Liver (tissue), 9 donors: Measurements from ENCODE around the gene BPIFB3. TPM values are rescaled to one million over a fixed set of nuclear protein-coding genes. Genes with fewer than 3 reads are reported as not detected.

Experiments used
- DNase-seq: peaks from one replicate; pipeline ENCODE4 v3.0.0-alpha.2; 2017; ENCODE audit warnings: low spot score
- H3K27ac ChIP-seq, 2 donors: one replicate each; pipeline ENCODE4 v1.7.0; 2013; ENCODE audit warnings: inconsistent platforms in 2 of 2, low read length in 2 of 2, control low read depth in 1 of 2, low read depth in 1 of 2, mild to moderate bottlenecking in 1 of 2
- H3K27me3 ChIP-seq, 4 donors: one replicate each; pipeline versions ENCODE4 v1.6.1 to v1.7.0; 2013; ENCODE audit warnings: low read length in 3 of 4, inconsistent platforms in 1 of 4, mild to moderate bottlenecking in 1 of 4, moderate library complexity in 1 of 4; ENCODE audit not compliant: control insufficient read depth in 4 of 4, insufficient read depth in 4 of 4
- H3K36me3 ChIP-seq, 4 donors: one replicate each; pipeline versions ENCODE4 v1.6.1 to v1.7.0; 2013; ENCODE audit warnings: low read length in 3 of 4, mild to moderate bottlenecking in 3 of 4, low read depth in 1 of 4, moderate library complexity in 1 of 4; ENCODE audit not compliant: control insufficient read depth in 4 of 4, insufficient read depth in 3 of 4
- H3K4me1 ChIP-seq, 4 donors: one replicate each; pipeline versions ENCODE4 v1.6.1 to v1.7.0; 2013; ENCODE audit warnings: low read length in 3 of 4, mild to moderate bottlenecking in 3 of 4, moderate library complexity in 1 of 4; ENCODE audit not compliant: control insufficient read depth in 4 of 4, insufficient read depth in 4 of 4
- H3K4me3 ChIP-seq, 3 donors: one replicate each; pipeline versions ENCODE4 v1.6.1 to v1.7.0; 2013; ENCODE audit warnings: low read length in 3 of 3, control low read depth in 1 of 3, low read depth in 1 of 3, mild to moderate bottlenecking in 1 of 3
- H3K9ac ChIP-seq, 2 donors: one replicate each; pipeline ENCODE4 v1.7.0; 2013; ENCODE audit warnings: low read length in 2 of 2, mild to moderate bottlenecking in 2 of 2, moderate library complexity in 2 of 2, control low read depth in 1 of 2, low read depth in 1 of 2
- H3K9me3 ChIP-seq, 4 donors: one replicate each; pipeline versions ENCODE4 v1.6.1 to v1.7.0; 2013; ENCODE audit warnings: low read length in 3 of 4; ENCODE audit not compliant: control insufficient read depth in 4 of 4
- CTCF ChIP-seq: fragments of 150-350 bp; IDR thresholded peaks from 2 replicates; pipeline ENCODE4 v1.5.1; 2017; ENCODE audit warnings: improper control_type of control experiment, low read depth, low read length; ENCODE audit not compliant: missing input control
- EGR1 ChIP-seq, 2 donors: IDR thresholded peaks; 2 replicates each; pipeline ENCODE4 v1.6.1; 2016 to 2018; ENCODE audit warnings: antibody characterized with exemption in 2 of 2, low read depth in 2 of 2
- FOXA1 ChIP-seq: IDR thresholded peaks from 2 replicates; pipeline ENCODE4 v1.6.1; 2016; ENCODE audit warnings: antibody characterized with exemption
- FOXA2 ChIP-seq: IDR thresholded peaks from 2 replicates; pipeline ENCODE4 v1.6.1; 2016; ENCODE audit warnings: antibody characterized with exemption
- GABPA ChIP-seq, 2 donors: IDR thresholded peaks in 1 of 2; conservative IDR thresholded peaks in 1 of 2; 2 replicates each; pipeline ENCODE4 v1.6.1; 2016; ENCODE audit warnings: antibody characterized with exemption in 2 of 2, mild to moderate bottlenecking in 1 of 2, moderate library complexity in 1 of 2
- HNF4A ChIP-seq, 2 donors: conservative IDR thresholded peaks; 2 replicates each; pipeline ENCODE4 v1.6.1; 2016; ENCODE audit warnings: antibody characterized with exemption in 2 of 2, mild to moderate bottlenecking in 2 of 2
- MAX ChIP-seq: IDR thresholded peaks from 2 replicates; pipeline ENCODE4 v1.6.1; 2016; ENCODE audit warnings: antibody characterized with exemption
- SP1 ChIP-seq: IDR thresholded peaks from 2 replicates; pipeline ENCODE4 v1.6.1; 2018; ENCODE audit warnings: antibody characterized with exemption, mild to moderate bottlenecking
- TAF1 ChIP-seq: conservative IDR thresholded peaks from 2 replicates; pipeline ENCODE4 v1.6.1; 2016; ENCODE audit warnings: antibody characterized with exemption, mild to moderate bottlenecking
- YY1 ChIP-seq: IDR thresholded peaks from 2 replicates; pipeline ENCODE4 v1.6.1; 2016; ENCODE audit warnings: antibody characterized with exemption, mild to moderate bottlenecking
- ZBTB33 ChIP-seq: IDR thresholded peaks from 2 replicates; pipeline ENCODE4 v1.6.1; 2016; ENCODE audit warnings: antibody characterized with exemption
- WGBS: extraction: QIAGEN DNeasy Blood & Tissue Kit; methylation state at CpG from one replicate; pipeline ENCODE4 v1.1.7; 2013; 5-methylcytosine and 5-hydroxymethylcytosine counted together
- polyA plus RNA-seq, 2 donors: library from polyadenylated mRNA; stranded (reverse) in 1 of 2; unstranded in 1 of 2; fragments of 200-250 nt in 1 of 2; fragments of >200 nt in 1 of 2; fragmentation: Nextera tagmentation in 1 of 2; extraction: Ambion mirVana in 1 of 2; gene quantifications; one replicate each; pipeline versions ENCODE4 v1.2.1 to v1.2.3, GENCODE V29; 2013 to 2015
- total RNA-seq, 2 donors: library from RNA; depleted of rRNA; stranded (reverse); fragments of >200 nt; gene quantifications; one replicate each; pipeline ENCODE4 v1.2.3, GENCODE V29; 2014
- TF ChIP-seq, protein P1 (sequence below): IDR thresholded peaks from 2 replicates; pipeline ENCODE4 v1.6.1; 2016; ENCODE audit warnings: antibody characterized with exemption
- donor health status: healthy.
- donor health status: healthy.
- donor health status: healthy.
- donor health status: healthy.
- donor health status: healthy.

BPIFB3 gene
- total and polyA plus RNA-seq, 4 donors, result not detected

- Histone ChIP-seq H3K9me3 (no peaks in the 10 kb centered on the region), H3K4me1 (no peaks in the 10 kb centered on the region), H3K27ac (no peak overlapping the region), H3K27me3 (no peaks in the 10 kb centered on the region), H3K36me3 (no peaks in the 10 kb centered on the region), H3K9ac (no peak overlapping the region), H3K4me3 (no peak overlapping the region)
- WGBS, result 86% methylated on average over 12 of the region's 12 CpGs
- DNase-seq, result no peak
- no peak for TF ChIP-seq SP1
- TF ChIP-seq YY1, result no peak
- TF ChIP-seq GABPA (IDR thresholded peaks at IDR 0.05 in 1 of 2, conservative IDR thresholded peaks at IDR 0.05 in 1 of 2), result no peak
- no peak for TF ChIP-seq HNF4A (conservative IDR thresholded peaks at IDR 0.05)
- no peak for TF ChIP-seq CTCF
- TF ChIP-seq FOXA2, result no peak
- TF ChIP-seq MAX, result no peak
- no peak for TF ChIP-seq TAF1
- no peak for TF ChIP-seq ZBTB33
- TF ChIP-seq, protein P1, sequence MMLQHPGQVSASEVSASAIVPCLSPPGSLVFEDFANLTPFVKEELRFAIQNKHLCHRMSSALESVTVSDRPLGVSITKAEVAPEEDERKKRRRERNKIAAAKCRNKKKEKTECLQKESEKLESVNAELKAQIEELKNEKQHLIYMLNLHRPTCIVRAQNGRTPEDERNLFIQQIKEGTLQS, result no peak
Observed at GRCh38 chr20:33068251-33068939, 14.7 kb downstream of the BPIFB3 start.

GRCh38 chr20:33069673-33070072 is 16.0 kb downstream of the BPIFB3 start:
- no peak overlapping the region for H3K4me3 ChIP-seq
- 83% methylated on average over 9 of the region's 9 CpGs for WGBS
- no peaks in the 10 kb centered on the region for H3K27me3 ChIP-seq
- H3K4me1 ChIP-seq, result no peaks in the 10 kb centered on the region
- H3K9me3 ChIP-seq, result no peaks in the 10 kb centered on the region
- no peaks in the 10 kb centered on the region for H3K36me3 ChIP-seq
- H3K27ac ChIP-seq, result no peak overlapping the region
- DNase-seq, result no peak
- no peak for TF ChIP-seq FOXA1
- H3K9ac ChIP-seq, result no peak overlapping the region

DNA sequence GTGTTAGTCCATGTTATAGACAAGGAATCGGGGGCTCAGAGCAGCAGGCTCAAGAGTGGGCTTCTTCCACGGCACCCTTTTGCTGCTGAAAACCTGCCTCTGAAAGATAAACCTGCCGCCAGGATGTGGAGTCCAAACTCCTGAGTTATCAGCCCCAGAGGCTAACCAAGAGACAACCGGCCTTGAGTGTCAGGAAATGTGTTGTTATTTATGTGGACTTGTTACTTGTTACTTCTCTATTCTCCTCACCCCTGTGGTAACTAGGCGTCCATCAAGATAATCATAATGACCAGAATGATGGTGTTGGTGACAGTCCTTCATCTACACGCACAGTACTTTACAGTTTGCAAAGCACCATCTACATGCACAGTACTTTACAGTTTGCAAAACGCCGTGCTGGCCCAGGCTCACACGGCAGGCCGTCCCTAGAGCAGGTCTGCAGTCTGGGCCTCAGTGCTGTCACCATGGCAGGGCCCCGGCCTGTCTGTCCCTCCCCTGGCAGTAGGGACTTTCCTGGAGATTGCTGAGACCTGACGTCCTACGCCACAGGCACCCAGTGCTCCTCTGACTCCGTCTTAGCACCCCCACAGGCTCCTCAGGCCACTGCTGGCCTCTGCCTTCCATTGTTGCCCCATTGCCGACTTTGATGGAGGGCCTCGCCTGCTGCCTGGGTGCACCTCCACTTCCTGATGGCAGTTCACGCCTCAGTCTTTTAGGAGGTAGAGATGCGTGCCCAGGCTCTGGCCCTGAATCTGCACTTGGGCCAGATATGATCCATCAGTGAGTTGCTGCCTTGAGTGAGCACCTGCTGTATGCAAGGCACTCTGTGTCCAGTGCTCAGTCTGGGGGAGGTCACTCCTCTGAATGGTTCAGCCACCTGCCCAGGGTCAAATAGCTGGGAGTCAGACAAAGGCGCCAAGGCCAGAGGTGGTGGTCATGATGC is 16.7 kb downstream of the BPIFB3 start:
- H3K27ac ChIP-seq, result no peak overlapping the region
- no peak overlapping the region for H3K4me3 ChIP-seq
- no peaks in the 10 kb centered on the region for H3K36me3 ChIP-seq
- DNase-seq, result no peak
- H3K9ac ChIP-seq, result no peak overlapping the region
- no peaks in the 10 kb centered on the region for H3K9me3 ChIP-seq
- H3K4me1 ChIP-seq, result no peaks in the 10 kb centered on the region
- 83% methylated on average over 19 of the region's 19 CpGs for WGBS
- H3K27me3 ChIP-seq, result no peaks in the 10 kb centered on the region
- no peak for TF ChIP-seq ZBTB33
- no peak for TF ChIP-seq SP1
- no peak for TF ChIP-seq EGR1 (IDR thresholded peaks at IDR 0.05; ENCODE audit: low read depth in 2 of 2)
- TF ChIP-seq CTCF, result no peak
- no peak for TF ChIP-seq YY1
- TF ChIP-seq FOXA2, result no peak
